Measurements from ENCODE around the gene HOXA2. TPM values are rescaled to one million over a fixed set of nuclear protein-coding genes. Genes with fewer than 3 reads are reported as not detected.
A peak's percentile ranks its signal among the peaks of the same experiment; 100 is the strongest.

HOXA2 gene
- total and polyA plus RNA-seq, 2 of the 13 experiments (the other 11 are each of a cell fraction or from before 2014, with no cell fraction given) = 0.22 to 0.29 TPM

- Histone ChIP-seq H2AFZ (ENCODE audit: low read length) (no peak overlapping the region), H4K20me1 (ENCODE audit: insufficient read depth, low read length) (peaks cover 13% of the 10 kb centered on the region), H3K36me3 (replicated peaks in 1 of 2; ENCODE audit: control insufficient read depth in 1 of 2, insufficient read depth in 2 of 2, low read length in 2 of 2) (peaks cover 0 to 6% of the 10 kb centered on the region in 2 experiments; a peak in 2 of 5 replicates), H3K9me3 (ENCODE audit: low read length) (no peaks in the 10 kb centered on the region), H3K79me2 (ENCODE audit: insufficient read depth, low read length) (peaks cover 57% of the 10 kb centered on the region), H3K27ac (ENCODE audit: extremely low read length, insufficient read depth, low read length) (no peak overlapping the region), H3K9ac (ENCODE audit: insufficient read depth, low read depth, low read length) (no peak overlapping the region), H3K27me3 (ENCODE audit: control insufficient read depth in 1 of 2, insufficient read depth in 2 of 2, low read length in 2 of 2) (no peaks in the 10 kb centered on the region; a peak in 1 of 5 replicates), H3K4me3 (replicated peaks in 1 of 3; ENCODE audit: insufficient read depth in 1 of 3, low read depth in 2 of 3, low read length in 3 of 3) (no peak overlapping the region), H3K4me2 (ENCODE audit: low read depth, low read length) (peak overlapping the region; percentile 39), H3K4me1 (ENCODE audit: insufficient read depth, low read length) (peaks cover 40% of the 10 kb centered on the region)
- intact Hi-C loops (cut with micrococcal nuclease; ENCODE audit: unreplicated experiment) (no loop called here), in situ Hi-C loops (cut with HindIII; ENCODE audit: extremely low pct_ligation_motif_present, low pct_unique_long_range_greater_than_20kb) (no loop called here)
- CTCF ChIA-PET (ENCODE audit: low intra/inter-chr PET ratio, low total read pairs) = no interaction called here
- FAIRE-seq (no peak), ATAC-seq (no peak), DNase-seq (ENCODE audit: low spot score) (no peak)
- no peak for TF ChIP-seq MAFF (IDR thresholded peaks at IDR 0.05; ENCODE audit: low read depth, low read length)
- TF ChIP-seq RFX3 (CRISPR knock-in tag; IDR thresholded peaks at IDR 0.05) = no peak
- TF ChIP-seq, protein P1, sequence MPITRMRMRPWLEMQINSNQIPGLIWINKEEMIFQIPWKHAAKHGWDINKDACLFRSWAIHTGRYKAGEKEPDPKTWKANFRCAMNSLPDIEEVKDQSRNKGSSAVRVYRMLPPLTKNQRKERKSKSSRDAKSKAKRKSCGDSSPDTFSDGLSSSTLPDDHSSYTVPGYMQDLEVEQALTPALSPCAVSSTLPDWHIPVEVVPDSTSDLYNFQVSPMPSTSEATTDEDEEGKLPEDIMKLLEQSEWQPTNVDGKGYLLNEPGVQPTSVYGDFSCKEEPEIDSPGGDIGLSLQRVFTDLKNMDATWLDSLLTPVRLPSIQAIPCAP (CRISPR knock-in tag; IDR thresholded peaks at IDR 0.05; ENCODE audit: low read depth) = no peak
- TF ChIP-seq, protein P2, sequence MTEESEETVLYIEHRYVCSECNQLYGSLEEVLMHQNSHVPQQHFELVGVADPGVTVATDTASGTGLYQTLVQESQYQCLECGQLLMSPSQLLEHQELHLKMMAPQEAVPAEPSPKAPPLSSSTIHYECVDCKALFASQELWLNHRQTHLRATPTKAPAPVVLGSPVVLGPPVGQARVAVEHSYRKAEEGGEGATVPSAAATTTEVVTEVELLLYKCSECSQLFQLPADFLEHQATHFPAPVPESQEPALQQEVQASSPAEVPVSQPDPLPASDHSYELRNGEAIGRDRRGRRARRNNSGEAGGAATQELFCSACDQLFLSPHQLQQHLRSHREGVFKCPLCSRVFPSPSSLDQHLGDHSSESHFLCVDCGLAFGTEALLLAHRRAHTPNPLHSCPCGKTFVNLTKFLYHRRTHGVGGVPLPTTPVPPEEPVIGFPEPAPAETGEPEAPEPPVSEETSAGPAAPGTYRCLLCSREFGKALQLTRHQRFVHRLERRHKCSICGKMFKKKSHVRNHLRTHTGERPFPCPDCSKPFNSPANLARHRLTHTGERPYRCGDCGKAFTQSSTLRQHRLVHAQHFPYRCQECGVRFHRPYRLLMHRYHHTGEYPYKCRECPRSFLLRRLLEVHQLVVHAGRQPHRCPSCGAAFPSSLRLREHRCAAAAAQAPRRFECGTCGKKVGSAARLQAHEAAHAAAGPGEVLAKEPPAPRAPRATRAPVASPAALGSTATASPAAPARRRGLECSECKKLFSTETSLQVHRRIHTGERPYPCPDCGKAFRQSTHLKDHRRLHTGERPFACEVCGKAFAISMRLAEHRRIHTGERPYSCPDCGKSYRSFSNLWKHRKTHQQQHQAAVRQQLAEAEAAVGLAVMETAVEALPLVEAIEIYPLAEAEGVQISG (CRISPR knock-in tag; IDR thresholded peaks at IDR 0.05) = no peak
- TF ChIP-seq, protein P3, sequence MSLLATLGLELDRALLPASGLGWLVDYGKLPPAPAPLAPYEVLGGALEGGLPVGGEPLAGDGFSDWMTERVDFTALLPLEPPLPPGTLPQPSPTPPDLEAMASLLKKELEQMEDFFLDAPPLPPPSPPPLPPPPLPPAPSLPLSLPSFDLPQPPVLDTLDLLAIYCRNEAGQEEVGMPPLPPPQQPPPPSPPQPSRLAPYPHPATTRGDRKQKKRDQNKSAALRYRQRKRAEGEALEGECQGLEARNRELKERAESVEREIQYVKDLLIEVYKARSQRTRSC (CRISPR knock-in tag; IDR thresholded peaks at IDR 0.05; ENCODE audit: low read depth) = no peak
- no peak for TF ChIP-seq ZKSCAN1 (IDR thresholded peaks at IDR 0.05; ENCODE audit: low read length)
- no peak for TF ChIP-seq PHF20 (CRISPR knock-in tag; IDR thresholded peaks at IDR 0.05)
- TF ChIP-seq NR2F2 (IDR thresholded peaks at IDR 0.05; ENCODE audit: borderline replicate concordance, low read depth) = no peak
- TF ChIP-seq, protein P4, sequence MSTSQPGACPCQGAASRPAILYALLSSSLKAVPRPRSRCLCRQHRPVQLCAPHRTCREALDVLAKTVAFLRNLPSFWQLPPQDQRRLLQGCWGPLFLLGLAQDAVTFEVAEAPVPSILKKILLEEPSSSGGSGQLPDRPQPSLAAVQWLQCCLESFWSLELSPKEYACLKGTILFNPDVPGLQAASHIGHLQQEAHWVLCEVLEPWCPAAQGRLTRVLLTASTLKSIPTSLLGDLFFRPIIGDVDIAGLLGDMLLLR (CRISPR knock-in tag; IDR thresholded peaks at IDR 0.05) = no peak
- no peak for TF ChIP-seq MEIS1 (CRISPR knock-in tag; IDR thresholded peaks at IDR 0.05; ENCODE audit: borderline replicate concordance)
- TF ChIP-seq BCL6 (CRISPR knock-in tag; IDR thresholded peaks at IDR 0.05) = no peak
- TF ChIP-seq AHR (CRISPR knock-in tag; IDR thresholded peaks at IDR 0.05) = no peak
- no peak for TF ChIP-seq NCOA1 (CRISPR knock-in tag; IDR thresholded peaks at IDR 0.05)
- no peak for TF ChIP-seq ISX (CRISPR knock-in tag; conservative IDR thresholded peaks at IDR 0.05)
- WGBS (ENCODE audit: low lambda C conversion rate) = 95% methylated on average over 3 of the region's 3 CpGs
- BruUV-seq (replicated peaks) = no TSS peak
- POLR2A ChIA-PET = interaction anchor here (5.8 kb wide), 1 partner anchor 14 kb away, joined by 118 read pairs; the partner anchor contains the start of gene HOXA4
Measured at GRCh38 chr7:27118580-27118979, 16.1 kb upstream of the HOXA2 start.

Measured in HepG2 (cell line).